ENCODE results near the gene MYH16. TPM values are rescaled to one million over a fixed set of nuclear protein-coding genes. Genes with fewer than 3 reads are reported as not detected.

Gene MYH16
- total RNA-seq, 1 donor from 2014 or later: 0.09 TPM

DNA sequence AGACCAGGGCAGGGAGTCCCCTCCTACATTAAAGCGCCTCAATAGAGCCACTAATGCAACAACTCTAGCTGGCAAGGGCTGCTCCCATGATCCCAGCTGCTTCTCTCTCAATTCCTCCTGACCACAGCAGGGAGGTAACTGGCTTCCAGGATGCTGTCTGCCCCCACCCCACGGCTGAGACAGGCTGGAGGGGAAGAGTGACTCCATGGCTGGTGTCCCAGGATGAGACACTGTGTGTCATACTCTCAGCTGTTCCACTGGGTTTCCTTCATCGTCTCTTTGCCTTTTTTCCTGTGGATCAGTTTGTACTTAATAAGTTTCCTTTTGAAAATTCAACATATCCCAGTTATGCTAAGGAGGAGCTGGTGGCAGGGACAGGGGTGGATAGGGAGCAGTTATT is 27.7 kb upstream of the MYH16 start:
- no peaks in the 10 kb centered on the region for H3K36me3 Mint-ChIP-seq
- no peak overlapping the region for H3K4me3 Mint-ChIP-seq

DNA sequence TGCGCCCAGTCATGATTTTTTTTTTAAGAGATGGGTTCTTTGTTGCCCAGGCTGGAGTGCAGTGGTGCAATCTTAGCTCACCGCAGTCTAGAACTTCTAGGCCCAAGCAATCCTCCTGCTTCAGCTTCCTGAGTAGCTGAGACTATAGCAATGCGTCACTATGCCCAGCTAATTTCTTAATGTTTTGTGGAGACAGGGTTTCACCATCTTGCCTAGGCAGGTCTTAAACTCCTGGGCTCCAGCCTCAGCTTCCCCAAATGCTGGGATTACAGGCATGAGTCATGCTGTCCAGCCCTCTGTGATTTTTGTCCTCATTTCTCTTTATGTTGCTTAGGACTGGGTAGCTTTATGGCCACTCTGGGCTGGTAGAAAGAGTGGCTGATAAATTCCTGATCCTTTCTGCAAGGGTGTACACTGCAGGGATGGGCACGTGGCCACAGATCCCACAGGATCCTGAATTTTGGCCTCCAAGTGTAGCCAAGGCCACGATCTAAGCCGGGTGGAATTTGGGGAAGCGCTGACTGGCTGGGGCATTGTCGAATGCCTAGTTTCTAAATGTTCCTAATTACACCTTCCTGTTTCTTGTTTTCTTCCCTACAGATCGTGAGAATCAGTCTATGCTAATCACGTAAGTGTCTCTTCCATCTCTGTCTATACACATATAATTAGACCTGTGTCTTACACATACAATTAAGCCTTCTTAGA is 24.1 kb upstream of the MYH16 start:
- Mint-ChIP-seq H3K4me1 (no peaks in the 10 kb centered on the region), H3K36me3 (no peaks in the 10 kb centered on the region), H3K27me3 (ENCODE audit: low read depth) (peaks cover 14% of the 10 kb centered on the region), H3K9me3 (no peaks in the 10 kb centered on the region), H3K4me3 (no peak overlapping the region), H3K27ac (no peak overlapping the region)
- TF ChIP-seq, protein P1, sequence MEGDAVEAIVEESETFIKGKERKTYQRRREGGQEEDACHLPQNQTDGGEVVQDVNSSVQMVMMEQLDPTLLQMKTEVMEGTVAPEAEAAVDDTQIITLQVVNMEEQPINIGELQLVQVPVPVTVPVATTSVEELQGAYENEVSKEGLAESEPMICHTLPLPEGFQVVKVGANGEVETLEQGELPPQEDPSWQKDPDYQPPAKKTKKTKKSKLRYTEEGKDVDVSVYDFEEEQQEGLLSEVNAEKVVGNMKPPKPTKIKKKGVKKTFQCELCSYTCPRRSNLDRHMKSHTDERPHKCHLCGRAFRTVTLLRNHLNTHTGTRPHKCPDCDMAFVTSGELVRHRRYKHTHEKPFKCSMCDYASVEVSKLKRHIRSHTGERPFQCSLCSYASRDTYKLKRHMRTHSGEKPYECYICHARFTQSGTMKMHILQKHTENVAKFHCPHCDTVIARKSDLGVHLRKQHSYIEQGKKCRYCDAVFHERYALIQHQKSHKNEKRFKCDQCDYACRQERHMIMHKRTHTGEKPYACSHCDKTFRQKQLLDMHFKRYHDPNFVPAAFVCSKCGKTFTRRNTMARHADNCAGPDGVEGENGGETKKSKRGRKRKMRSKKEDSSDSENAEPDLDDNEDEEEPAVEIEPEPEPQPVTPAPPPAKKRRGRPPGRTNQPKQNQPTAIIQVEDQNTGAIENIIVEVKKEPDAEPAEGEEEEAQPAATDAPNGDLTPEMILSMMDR (IDR thresholded peaks at IDR 0.05; ENCODE audit: unreplicated experiment): no peak
- no peak for DNase-seq (ENCODE audit: low spot score in 2 of 2, unreplicated experiment in 2 of 2)

More for the DNA sequence above, 27.7 kb upstream of the MYH16 start:
- Mint-ChIP-seq H3K27me3 (ENCODE audit: low read depth) (peaks cover 16% of the 10 kb centered on the region), H3K4me1 (no peaks in the 10 kb centered on the region), H3K9me3 (no peaks in the 10 kb centered on the region), H3K27ac (no peak overlapping the region)
- TF ChIP-seq, protein P1 (IDR thresholded peaks at IDR 0.05; ENCODE audit: unreplicated experiment): no peak
- DNase-seq (ENCODE audit: low spot score in 2 of 2, unreplicated experiment in 2 of 2): no peak

DNA sequence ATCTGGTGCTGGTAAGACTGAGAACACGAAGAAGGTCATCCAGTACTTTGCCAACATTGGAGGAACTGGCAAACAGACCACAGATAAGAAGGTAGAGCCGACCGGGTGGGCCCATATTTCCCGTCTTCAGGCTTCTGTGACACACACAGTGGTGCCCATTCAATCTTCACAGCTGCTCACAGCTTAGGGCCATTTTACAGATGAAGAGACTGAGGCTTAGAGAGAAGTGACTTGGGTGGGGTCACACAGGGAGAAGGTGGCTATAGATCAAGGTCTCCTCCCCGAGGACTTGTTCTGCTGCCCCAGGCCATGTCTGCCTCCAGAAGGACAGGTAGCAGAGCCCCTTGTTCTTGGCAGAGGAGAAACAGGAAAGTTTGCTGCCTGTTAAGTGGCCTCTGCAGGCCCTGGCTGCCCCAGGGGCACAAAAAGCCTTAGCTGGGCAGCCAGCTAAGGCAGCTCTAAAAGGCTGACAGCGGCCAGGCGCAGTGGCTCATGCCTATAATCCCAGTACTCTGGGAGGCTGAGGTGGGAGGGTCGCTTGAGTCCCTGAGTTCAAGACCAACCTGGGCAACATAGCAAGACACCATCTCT is 22.6 kb upstream of the MYH16 start:
- H3K4me1 Mint-ChIP-seq: no peaks in the 10 kb centered on the region
- H3K27ac Mint-ChIP-seq: no peak overlapping the region
- no peaks in the 10 kb centered on the region for H3K36me3 Mint-ChIP-seq
- DNase-seq (ENCODE audit: low spot score in 2 of 2, unreplicated experiment in 2 of 2): no peak
- TF ChIP-seq, protein P1 (IDR thresholded peaks at IDR 0.05; ENCODE audit: unreplicated experiment): no peak
- no peak overlapping the region for H3K4me3 Mint-ChIP-seq
- no peaks in the 10 kb centered on the region for H3K9me3 Mint-ChIP-seq
- H3K27me3 Mint-ChIP-seq (ENCODE audit: low read depth): peaks cover 12% of the 10 kb centered on the region

DNA sequence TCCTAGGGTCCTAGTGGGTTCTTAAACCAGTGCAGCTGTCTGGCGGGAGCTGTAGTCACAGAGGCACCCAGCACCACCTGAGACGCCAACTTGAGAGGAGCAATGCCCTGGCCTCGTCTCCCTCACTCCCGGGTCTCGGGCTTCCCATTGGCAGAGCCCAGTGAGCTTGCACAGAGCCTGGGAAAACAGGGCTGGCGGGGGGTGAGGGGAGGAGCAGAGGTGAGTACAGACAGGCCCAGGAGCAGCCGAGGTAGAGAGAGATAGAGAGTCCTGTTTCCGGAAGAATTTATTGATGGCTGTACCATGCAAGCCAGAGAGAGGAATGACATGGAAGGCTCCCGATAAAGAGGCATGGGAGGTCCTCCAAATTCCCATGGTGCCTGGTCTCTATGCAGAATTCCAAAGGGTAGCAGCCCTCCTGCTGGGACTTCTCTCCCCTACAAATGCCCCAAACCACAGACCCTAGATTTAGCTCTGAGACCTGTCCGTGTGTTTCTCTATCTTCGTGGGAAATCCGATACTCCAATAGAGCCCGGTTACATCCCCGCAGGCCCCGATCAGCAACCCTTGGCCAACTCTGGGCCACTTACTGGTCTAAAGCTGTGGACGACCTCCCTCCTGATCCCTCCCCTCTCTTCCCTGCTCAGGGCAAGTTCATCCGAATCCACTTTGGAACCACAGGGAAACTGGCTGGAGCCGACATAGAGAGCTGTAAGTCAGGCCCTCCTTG is 20.3 kb upstream of the MYH16 start:
- no peaks in the 10 kb centered on the region for H3K9me3 Mint-ChIP-seq
- H3K4me3 Mint-ChIP-seq: no peak overlapping the region
- H3K27me3 Mint-ChIP-seq (ENCODE audit: low read depth): peaks cover 9% of the 10 kb centered on the region
- TF ChIP-seq, protein P1 (IDR thresholded peaks at IDR 0.05; ENCODE audit: unreplicated experiment): no peak
- no peak overlapping the region for H3K27ac Mint-ChIP-seq
- no peaks in the 10 kb centered on the region for H3K36me3 Mint-ChIP-seq
- no peaks in the 10 kb centered on the region for H3K4me1 Mint-ChIP-seq
- DNase-seq (ENCODE audit: low spot score in 2 of 2, unreplicated experiment in 2 of 2): no peak

DNA sequence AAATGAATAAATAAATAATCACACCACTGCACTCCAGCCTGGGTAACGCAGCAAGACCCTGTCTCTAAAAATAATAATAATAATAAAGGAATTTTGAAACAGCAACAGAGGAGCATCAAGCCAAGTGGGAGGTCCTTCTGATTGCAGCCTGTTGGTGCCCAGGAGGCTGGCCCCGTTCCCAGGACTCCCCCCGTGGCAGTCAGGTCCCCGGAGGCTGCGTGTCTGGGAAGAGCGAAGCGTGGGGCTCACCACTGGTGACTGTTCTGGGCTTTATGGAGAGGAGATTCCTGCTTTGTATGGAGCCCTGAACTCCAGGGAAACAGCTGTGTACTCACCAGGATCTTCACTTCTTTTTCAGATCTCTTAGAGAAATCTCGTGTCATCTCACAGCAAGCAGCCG is 19.3 kb upstream of the MYH16 start:
- Mint-ChIP-seq H3K27me3 (ENCODE audit: low read depth) (peaks cover 6% of the 10 kb centered on the region), H3K4me3 (no peak overlapping the region), H3K4me1 (no peaks in the 10 kb centered on the region), H3K36me3 (no peaks in the 10 kb centered on the region), H3K9me3 (no peaks in the 10 kb centered on the region), H3K27ac (no peak overlapping the region)
- TF ChIP-seq, protein P1 (IDR thresholded peaks at IDR 0.05; ENCODE audit: unreplicated experiment): no peak
- DNase-seq (ENCODE audit: low spot score in 2 of 2, unreplicated experiment in 2 of 2): no peak

Measured in mesothelial cell of epicardium (in vitro differentiated cells).